Measurements from ENCODE around the gene TMIGD3. TPM values are rescaled to one million over a fixed set of nuclear protein-coding genes. Genes with fewer than 3 reads are reported as not detected.

Gene TMIGD3
- total RNA-seq, 1 experiment from 2014 or later = not detected

DNA sequence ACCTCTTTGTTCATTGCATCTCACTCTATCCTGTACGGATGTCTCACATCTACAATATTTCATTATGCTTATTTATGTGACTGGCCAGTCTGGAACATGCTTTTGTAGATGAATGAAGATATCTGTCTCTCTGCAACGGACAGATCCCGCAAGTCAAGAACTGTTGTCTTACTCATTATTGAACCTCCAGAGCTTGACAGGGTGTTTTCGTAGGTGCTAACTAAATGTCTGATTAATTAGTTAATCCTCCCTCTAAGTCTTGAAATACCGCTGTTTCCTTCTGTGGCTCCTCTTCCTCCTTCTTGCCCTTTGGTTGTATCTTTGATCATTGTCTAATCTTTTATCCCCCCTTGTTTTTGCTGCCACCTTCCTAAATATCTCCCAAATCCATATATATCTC lies 32.8 kb downstream of the TMIGD3 start:
- Mint-ChIP-seq H3K4me1 (no peaks in the 10 kb centered on the region), H3K27me3 (ENCODE audit: low read depth) (no peaks in the 10 kb centered on the region), H3K27ac (no peak overlapping the region), H3K9me3 (no peaks in the 10 kb centered on the region), H3K36me3 (no peaks in the 10 kb centered on the region), H3K4me3 (no peak overlapping the region)
- CTCF ChIA-PET = no interaction called here
- ATAC-seq = no peak
- no peak for TF ChIP-seq OVOL2 (CRISPR knock-in tag; IDR thresholded peaks at IDR 0.05; ENCODE audit: borderline replicate concordance)
- TF ChIP-seq, protein P1, sequence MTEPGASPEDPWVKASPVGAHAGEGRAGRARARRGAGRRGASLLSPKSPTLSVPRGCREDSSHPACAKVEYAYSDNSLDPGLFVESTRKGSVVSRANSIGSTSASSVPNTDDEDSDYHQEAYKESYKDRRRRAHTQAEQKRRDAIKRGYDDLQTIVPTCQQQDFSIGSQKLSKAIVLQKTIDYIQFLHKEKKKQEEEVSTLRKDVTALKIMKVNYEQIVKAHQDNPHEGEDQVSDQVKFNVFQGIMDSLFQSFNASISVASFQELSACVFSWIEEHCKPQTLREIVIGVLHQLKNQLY (CRISPR knock-in tag; IDR thresholded peaks at IDR 0.05) = no peak
- TF ChIP-seq, protein P2, sequence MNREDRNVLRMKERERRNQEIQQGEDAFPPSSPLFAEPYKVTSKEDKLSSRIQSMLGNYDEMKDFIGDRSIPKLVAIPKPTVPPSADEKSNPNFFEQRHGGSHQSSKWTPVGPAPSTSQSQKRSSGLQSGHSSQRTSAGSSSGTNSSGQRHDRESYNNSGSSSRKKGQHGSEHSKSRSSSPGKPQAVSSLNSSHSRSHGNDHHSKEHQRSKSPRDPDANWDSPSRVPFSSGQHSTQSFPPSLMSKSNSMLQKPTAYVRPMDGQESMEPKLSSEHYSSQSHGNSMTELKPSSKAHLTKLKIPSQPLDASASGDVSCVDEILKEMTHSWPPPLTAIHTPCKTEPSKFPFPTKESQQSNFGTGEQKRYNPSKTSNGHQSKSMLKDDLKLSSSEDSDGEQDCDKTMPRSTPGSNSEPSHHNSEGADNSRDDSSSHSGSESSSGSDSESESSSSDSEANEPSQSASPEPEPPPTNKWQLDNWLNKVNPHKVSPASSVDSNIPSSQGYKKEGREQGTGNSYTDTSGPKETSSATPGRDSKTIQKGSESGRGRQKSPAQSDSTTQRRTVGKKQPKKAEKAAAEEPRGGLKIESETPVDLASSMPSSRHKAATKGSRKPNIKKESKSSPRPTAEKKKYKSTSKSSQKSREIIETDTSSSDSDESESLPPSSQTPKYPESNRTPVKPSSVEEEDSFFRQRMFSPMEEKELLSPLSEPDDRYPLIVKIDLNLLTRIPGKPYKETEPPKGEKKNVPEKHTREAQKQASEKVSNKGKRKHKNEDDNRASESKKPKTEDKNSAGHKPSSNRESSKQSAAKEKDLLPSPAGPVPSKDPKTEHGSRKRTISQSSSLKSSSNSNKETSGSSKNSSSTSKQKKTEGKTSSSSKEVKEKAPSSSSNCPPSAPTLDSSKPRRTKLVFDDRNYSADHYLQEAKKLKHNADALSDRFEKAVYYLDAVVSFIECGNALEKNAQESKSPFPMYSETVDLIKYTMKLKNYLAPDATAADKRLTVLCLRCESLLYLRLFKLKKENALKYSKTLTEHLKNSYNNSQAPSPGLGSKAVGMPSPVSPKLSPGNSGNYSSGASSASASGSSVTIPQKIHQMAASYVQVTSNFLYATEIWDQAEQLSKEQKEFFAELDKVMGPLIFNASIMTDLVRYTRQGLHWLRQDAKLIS (CRISPR knock-in tag; IDR thresholded peaks at IDR 0.05; ENCODE audit: borderline replicate concordance) = no peak
- no peak for TF ChIP-seq ZBTB21 (CRISPR knock-in tag; IDR thresholded peaks at IDR 0.05; ENCODE audit: borderline replicate concordance)
- TF ChIP-seq, protein P3, sequence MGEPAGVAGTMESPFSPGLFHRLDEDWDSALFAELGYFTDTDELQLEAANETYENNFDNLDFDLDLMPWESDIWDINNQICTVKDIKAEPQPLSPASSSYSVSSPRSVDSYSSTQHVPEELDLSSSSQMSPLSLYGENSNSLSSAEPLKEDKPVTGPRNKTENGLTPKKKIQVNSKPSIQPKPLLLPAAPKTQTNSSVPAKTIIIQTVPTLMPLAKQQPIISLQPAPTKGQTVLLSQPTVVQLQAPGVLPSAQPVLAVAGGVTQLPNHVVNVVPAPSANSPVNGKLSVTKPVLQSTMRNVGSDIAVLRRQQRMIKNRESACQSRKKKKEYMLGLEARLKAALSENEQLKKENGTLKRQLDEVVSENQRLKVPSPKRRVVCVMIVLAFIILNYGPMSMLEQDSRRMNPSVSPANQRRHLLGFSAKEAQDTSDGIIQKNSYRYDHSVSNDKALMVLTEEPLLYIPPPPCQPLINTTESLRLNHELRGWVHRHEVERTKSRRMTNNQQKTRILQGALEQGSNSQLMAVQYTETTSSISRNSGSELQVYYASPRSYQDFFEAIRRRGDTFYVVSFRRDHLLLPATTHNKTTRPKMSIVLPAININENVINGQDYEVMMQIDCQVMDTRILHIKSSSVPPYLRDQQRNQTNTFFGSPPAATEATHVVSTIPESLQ (CRISPR knock-in tag; IDR thresholded peaks at IDR 0.05) = no peak
- TF ChIP-seq SP1 (CRISPR knock-in tag; conservative IDR thresholded peaks at IDR 0.05) = no peak
- TF ChIP-seq, protein P4, sequence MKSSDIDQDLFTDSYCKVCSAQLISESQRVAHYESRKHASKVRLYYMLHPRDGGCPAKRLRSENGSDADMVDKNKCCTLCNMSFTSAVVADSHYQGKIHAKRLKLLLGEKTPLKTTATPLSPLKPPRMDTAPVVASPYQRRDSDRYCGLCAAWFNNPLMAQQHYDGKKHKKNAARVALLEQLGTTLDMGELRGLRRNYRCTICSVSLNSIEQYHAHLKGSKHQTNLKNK (CRISPR knock-in tag; IDR thresholded peaks at IDR 0.05) = no peak
- no peak for DNase-seq (ENCODE audit: low spot score)
- POLR2A ChIA-PET = no interaction called here

DNA sequence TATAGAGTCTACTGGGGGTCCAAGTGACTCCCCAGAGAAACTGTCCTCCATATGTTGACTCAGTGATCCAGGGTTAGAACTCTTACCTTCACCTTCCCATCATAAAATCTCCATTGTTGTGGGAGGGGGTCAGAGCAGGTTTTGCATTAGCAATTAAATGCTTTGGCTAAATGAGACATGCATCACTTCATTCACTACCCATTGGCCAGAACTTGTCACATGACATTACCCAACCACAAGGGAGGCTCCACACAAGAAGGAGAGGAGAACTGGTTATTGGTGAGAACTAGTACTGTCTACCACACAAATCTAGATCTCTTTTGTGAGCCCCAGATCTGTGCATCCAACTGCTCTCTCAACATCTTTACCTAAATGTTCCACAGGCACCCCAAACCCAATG lies 33.9 kb downstream of the TMIGD3 start:
- H3K36me3 Mint-ChIP-seq = no peaks in the 10 kb centered on the region
- TF ChIP-seq NR3C1 (CRISPR knock-in tag; conservative IDR thresholded peaks at IDR 0.05; ENCODE audit: low read depth) (no peak), RELA (CRISPR knock-in tag; IDR thresholded peaks at IDR 0.05; ENCODE audit: borderline replicate concordance) (no peak), KAT7 (CRISPR knock-in tag; IDR thresholded peaks at IDR 0.05; ENCODE audit: borderline replicate concordance) (no peak), SMAD3 (CRISPR knock-in tag; IDR thresholded peaks at IDR 0.05; ENCODE audit: borderline replicate concordance) (no peak), CREM (CRISPR knock-in tag; IDR thresholded peaks at IDR 0.05) (no peak), ZNF232 (CRISPR knock-in tag; IDR thresholded peaks at IDR 0.05) (no peak), OVOL2 (CRISPR knock-in tag; IDR thresholded peaks at IDR 0.05; ENCODE audit: borderline replicate concordance) (no peak), ZNF121 (CRISPR knock-in tag; IDR thresholded peaks at IDR 0.05) (no peak), GABPB1 (CRISPR knock-in tag; IDR thresholded peaks at IDR 0.05) (no peak), FOXP1 (CRISPR knock-in tag; IDR thresholded peaks at IDR 0.05; ENCODE audit: borderline replicate concordance) (no peak), NR2C2 (CRISPR knock-in tag; IDR thresholded peaks at IDR 0.05) (no peak), IRF2 (CRISPR knock-in tag; IDR thresholded peaks at IDR 0.05; ENCODE audit: borderline replicate concordance, low read depth) (no peak), NFYB (CRISPR knock-in tag; conservative IDR thresholded peaks at IDR 0.05; ENCODE audit: low read depth) (no peak)
- TF ChIP-seq, protein P5, sequence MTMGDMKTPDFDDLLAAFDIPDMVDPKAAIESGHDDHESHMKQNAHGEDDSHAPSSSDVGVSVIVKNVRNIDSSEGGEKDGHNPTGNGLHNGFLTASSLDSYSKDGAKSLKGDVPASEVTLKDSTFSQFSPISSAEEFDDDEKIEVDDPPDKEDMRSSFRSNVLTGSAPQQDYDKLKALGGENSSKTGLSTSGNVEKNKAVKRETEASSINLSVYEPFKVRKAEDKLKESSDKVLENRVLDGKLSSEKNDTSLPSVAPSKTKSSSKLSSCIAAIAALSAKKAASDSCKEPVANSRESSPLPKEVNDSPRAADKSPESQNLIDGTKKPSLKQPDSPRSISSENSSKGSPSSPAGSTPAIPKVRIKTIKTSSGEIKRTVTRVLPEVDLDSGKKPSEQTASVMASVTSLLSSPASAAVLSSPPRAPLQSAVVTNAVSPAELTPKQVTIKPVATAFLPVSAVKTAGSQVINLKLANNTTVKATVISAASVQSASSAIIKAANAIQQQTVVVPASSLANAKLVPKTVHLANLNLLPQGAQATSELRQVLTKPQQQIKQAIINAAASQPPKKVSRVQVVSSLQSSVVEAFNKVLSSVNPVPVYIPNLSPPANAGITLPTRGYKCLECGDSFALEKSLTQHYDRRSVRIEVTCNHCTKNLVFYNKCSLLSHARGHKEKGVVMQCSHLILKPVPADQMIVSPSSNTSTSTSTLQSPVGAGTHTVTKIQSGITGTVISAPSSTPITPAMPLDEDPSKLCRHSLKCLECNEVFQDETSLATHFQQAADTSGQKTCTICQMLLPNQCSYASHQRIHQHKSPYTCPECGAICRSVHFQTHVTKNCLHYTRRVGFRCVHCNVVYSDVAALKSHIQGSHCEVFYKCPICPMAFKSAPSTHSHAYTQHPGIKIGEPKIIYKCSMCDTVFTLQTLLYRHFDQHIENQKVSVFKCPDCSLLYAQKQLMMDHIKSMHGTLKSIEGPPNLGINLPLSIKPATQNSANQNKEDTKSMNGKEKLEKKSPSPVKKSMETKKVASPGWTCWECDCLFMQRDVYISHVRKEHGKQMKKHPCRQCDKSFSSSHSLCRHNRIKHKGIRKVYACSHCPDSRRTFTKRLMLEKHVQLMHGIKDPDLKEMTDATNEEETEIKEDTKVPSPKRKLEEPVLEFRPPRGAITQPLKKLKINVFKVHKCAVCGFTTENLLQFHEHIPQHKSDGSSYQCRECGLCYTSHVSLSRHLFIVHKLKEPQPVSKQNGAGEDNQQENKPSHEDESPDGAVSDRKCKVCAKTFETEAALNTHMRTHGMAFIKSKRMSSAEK (CRISPR knock-in tag; IDR thresholded peaks at IDR 0.05; ENCODE audit: borderline replicate concordance) = no peak
- TF ChIP-seq, protein P6, sequence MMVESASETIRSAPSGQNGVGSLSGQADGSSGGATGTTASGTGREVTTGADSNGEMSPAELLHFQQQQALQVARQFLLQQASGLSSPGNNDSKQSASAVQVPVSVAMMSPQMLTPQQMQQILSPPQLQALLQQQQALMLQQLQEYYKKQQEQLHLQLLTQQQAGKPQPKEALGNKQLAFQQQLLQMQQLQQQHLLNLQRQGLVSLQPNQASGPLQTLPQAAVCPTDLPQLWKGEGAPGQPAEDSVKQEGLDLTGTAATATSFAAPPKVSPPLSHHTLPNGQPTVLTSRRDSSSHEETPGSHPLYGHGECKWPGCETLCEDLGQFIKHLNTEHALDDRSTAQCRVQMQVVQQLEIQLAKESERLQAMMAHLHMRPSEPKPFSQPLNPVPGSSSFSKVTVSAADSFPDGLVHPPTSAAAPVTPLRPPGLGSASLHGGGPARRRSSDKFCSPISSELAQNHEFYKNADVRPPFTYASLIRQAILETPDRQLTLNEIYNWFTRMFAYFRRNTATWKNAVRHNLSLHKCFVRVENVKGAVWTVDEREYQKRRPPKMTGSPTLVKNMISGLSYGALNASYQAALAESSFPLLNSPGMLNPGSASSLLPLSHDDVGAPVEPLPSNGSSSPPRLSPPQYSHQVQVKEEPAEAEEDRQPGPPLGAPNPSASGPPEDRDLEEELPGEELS (CRISPR knock-in tag; IDR thresholded peaks at IDR 0.05) = no peak
- TF ChIP-seq, protein P7, sequence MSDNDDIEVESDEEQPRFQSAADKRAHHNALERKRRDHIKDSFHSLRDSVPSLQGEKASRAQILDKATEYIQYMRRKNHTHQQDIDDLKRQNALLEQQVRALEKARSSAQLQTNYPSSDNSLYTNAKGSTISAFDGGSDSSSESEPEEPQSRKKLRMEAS (CRISPR knock-in tag; IDR thresholded peaks at IDR 0.05) = no peak

More for the DNA sequence above, 33.9 kb downstream of the TMIGD3 start:
- no peak overlapping the region for H3K4me3 Mint-ChIP-seq
- DNase-seq (ENCODE audit: low spot score) (no peak), ATAC-seq (no peak)
- H3K27ac Mint-ChIP-seq = no peak overlapping the region
- ChIA-PET POLR2A (no interaction called here), CTCF (no interaction called here)
- H3K9me3 Mint-ChIP-seq = no peaks in the 10 kb centered on the region
- H3K4me1 Mint-ChIP-seq = no peaks in the 10 kb centered on the region
- H3K27me3 Mint-ChIP-seq (ENCODE audit: low read depth) = no peaks in the 10 kb centered on the region
